ENCODE measurements around the gene CHGA. TPM values are rescaled to one million over a fixed set of nuclear protein-coding genes. Genes with fewer than 3 reads are reported as not detected.

The CHGA gene
- total and polyA plus RNA-seq, 2 of the 8 experiments (the other 6 are each of a cell fraction or from before 2014, with no cell fraction given) = 17.5 to 28.2 TPM

GRCh38 chr14:92949496-92950192 is 26.7 kb downstream of the CHGA start:
- Histone ChIP-seq H2AFZ (ENCODE audit: low read length) (no peak overlapping the region), H3K9ac (replicated peaks in 1 of 4; ENCODE audit: extremely low read depth in 1 of 4, low read depth in 3 of 4, low read length in 3 of 4) (no peak overlapping the region), H3K4me3 (ENCODE audit: extremely low read depth in 1 of 4, insufficient read depth in 2 of 4, low read depth in 3 of 4, low read length in 4 of 4) (no peak overlapping the region), H3K14ac (ENCODE audit: insufficient read length) (no peak overlapping the region), H3K79me1 (ENCODE audit: low read depth, low read length) (no peaks in the 10 kb centered on the region), H2BK5ac (ENCODE audit: low read depth, low read length) (no peak overlapping the region), H3K23ac (ENCODE audit: insufficient read length) (no peak overlapping the region), H4K20me1 (replicated peaks in 1 of 2; ENCODE audit: control insufficient read depth in 1 of 2, insufficient read depth in 2 of 2, low read length in 2 of 2) (peaks cover 0 to 5% of the 10 kb centered on the region in 2 experiments), H4K5ac (ENCODE audit: insufficient read length, low read depth, low read length) (no peak overlapping the region), H3K79me2 (ENCODE audit: control insufficient read depth in 1 of 2, insufficient read depth in 2 of 2, low read length in 2 of 2) (no peaks in the 10 kb centered on the region), H3K56ac (replicated peaks; ENCODE audit: insufficient read length, low read depth, low read length) (no peak overlapping the region), H3K18ac (ENCODE audit: extremely low read depth, low read length) (no peak overlapping the region), H3K36me3 (ENCODE audit: control insufficient read depth in 2 of 4, insufficient read depth in 4 of 4, low read length in 3 of 4) (peaks cover 9 to 17% (median 13%) of the 10 kb centered on the region in 4 experiments; a peak in 5 of 8 replicates), H3K4me1 (replicated peaks in 1 of 4; ENCODE audit: control insufficient read depth in 3 of 4, insufficient read depth in 4 of 4, low read length in 3 of 4) (no peaks in the 10 kb centered on the region), H3K4me2 (ENCODE audit: insufficient read depth in 1 of 2, low read depth in 2 of 2, low read length in 2 of 2) (no peak overlapping the region), H3K27ac (ENCODE audit: low read depth, low read length) (no peak overlapping the region), H3K27me3 (replicated peaks in 1 of 4; ENCODE audit: control insufficient read depth in 3 of 4, extremely low read depth in 1 of 4, insufficient read depth in 3 of 4, low read length in 3 of 4) (no peaks in the 10 kb centered on the region), H4K91ac (replicated peaks; ENCODE audit: insufficient read length, low read length) (no peak overlapping the region), H2AK5ac (ENCODE audit: low read depth, low read length) (no peak overlapping the region), H2BK20ac (ENCODE audit: low read length) (no peak overlapping the region), H3K23me2 (ENCODE audit: low read depth, low read length) (no peaks in the 10 kb centered on the region), H3K9me3 (ENCODE audit: insufficient read depth in 2 of 2, low read depth in 1 of 2, low read length in 1 of 2) (no peaks in the 10 kb centered on the region), H3K4ac (replicated peaks; ENCODE audit: insufficient read length, low read depth, low read length) (no peak overlapping the region), H4K8ac (ENCODE audit: extremely low read depth, insufficient read depth, low read length) (no peak overlapping the region), H2BK12ac (ENCODE audit: low read depth, low read length) (no peak overlapping the region), H2BK15ac (ENCODE audit: low read length) (no peak overlapping the region), H2BK120ac (replicated peaks; ENCODE audit: low read depth, low read length) (no peak overlapping the region)
- WGBS, 2 experiments (ENCODE audit: extremely low coverage in 1 of 2, insufficient coverage in 1 of 2, insufficient read length in 1 of 2, insufficient replicate concordance in 2 of 2, low coverage in 1 of 2, low lambda C conversion rate in 2 of 2, missing lambda C conversion rate in 1 of 2) = 89% methylated on average over 24 of the region's 24 CpGs; no CpG with 5 or more reads in 1 of the 2 experiments
- ChIA-PET POLR2A (ENCODE audit: partially characterized antibody) (interaction anchor here (1.4 kb wide), 1 partner anchor 11 kb away, joined by 3 read pairs; no protein-coding TSS in a partner anchor), CTCF (ENCODE audit: partially characterized antibody) (interaction anchor here (1.0 kb wide), 1 partner anchor 153 kb away, joined by 3 read pairs; no protein-coding TSS in a partner anchor)
- FAIRE-seq (no peak), DNase-seq (ENCODE audit: low read depth in 1 of 2, low spot score in 2 of 2) (no peak)
- TF ChIP-seq GABPA (IDR thresholded peaks at IDR 0.05; ENCODE audit: borderline replicate concordance, insufficient read depth, low read length) (no peak), TBP (IDR thresholded peaks at IDR 0.05; ENCODE audit: low read depth, low read length) (no peak), EGR1 (IDR thresholded peaks at IDR 0.05; ENCODE audit: borderline replicate concordance, low read depth, low read length) (no peak)

Data from H1 (cell line).